Endometrial microvascular endothelial cells (primary cell): ENCODE measurements around the gene SNX14. TPM values are rescaled to one million over a fixed set of nuclear protein-coding genes. Genes with fewer than 3 reads are reported as not detected.
"Not testable (repeated sequence)": the region's sequence is repeated elsewhere in the genome, so short reads cannot be mapped to it uniquely, and the experiment has no call there.

ENCODE experiments used
- in situ Hi-C: cut with HindIII; loops from 2 replicates; pipeline ENCODE4 v1.10.0; 2017; ENCODE audit warnings: low sequenced_read_pairs, low pct_unique_long_range_greater_than_20kb; ENCODE audit errors: inconsistent ontology term
- total RNA-seq: library from RNA; depleted of rRNA; stranded (reverse); fragments of >200 nt; gene quantifications from one replicate; pipeline ENCODE4 v1.2.3, GENCODE V29; 2015; ENCODE audit errors: inconsistent ontology term

SNX14 gene
- total RNA-seq, 1 donor from 2014 or later = 150 TPM

GRCh38 chr6:85594197-85594930, 706 bp upstream of the SNX14 start:
- in situ Hi-C loops = no loop called here

GRCh38 chr6:85592033-85592432, 1.6 kb downstream of the SNX14 start:
- in situ Hi-C loops = no loop called here

GRCh38 chr6:85591207-85591606, 2.5 kb downstream of the SNX14 start:
- in situ Hi-C loops = no loop called here

- in situ Hi-C loops = no loop called here
Observed at GRCh38 chr6:85585741-85586140, 7.9 kb downstream of the SNX14 start.

- in situ Hi-C loops = not testable (repeated sequence)
Observed at GRCh38 chr6:85582832-85583231, 10.8 kb downstream of the SNX14 start.

GRCh38 chr6:85581572-85581971, 12.1 kb downstream of the SNX14 start:
- in situ Hi-C loops = no loop called here

GRCh38 chr6:85580878-85581267, 12.8 kb downstream of the SNX14 start:
- in situ Hi-C loops = no loop called here

- in situ Hi-C loops = no loop called here
Observed at GRCh38 chr6:85580118-85580877, 13.4 kb downstream of the SNX14 start.

GRCh38 chr6:85579581-85579980, 14.1 kb downstream of the SNX14 start:
- in situ Hi-C loops = no loop called here

- in situ Hi-C loops = no loop called here
Observed at GRCh38 chr6:85576476-85576875, 17.2 kb downstream of the SNX14 start.

- in situ Hi-C loops = no loop called here
Observed at GRCh38 chr6:85574932-85575598, 18.6 kb downstream of the SNX14 start.

- in situ Hi-C loops = no loop called here
Observed at GRCh38 chr6:85569323-85569722, 24.3 kb downstream of the SNX14 start.

GRCh38 chr6:85568411-85568810, 25.2 kb downstream of the SNX14 start:
- in situ Hi-C loops = no loop called here

- in situ Hi-C loops = no loop called here
Observed at GRCh38 chr6:85565736-85566135, 27.9 kb downstream of the SNX14 start.

- in situ Hi-C loops = not testable (repeated sequence)
Observed at GRCh38 chr6:85564223-85564622, 29.4 kb downstream of the SNX14 start.

- in situ Hi-C loops = no loop called here
Observed at GRCh38 chr6:85561750-85562357, 31.8 kb downstream of the SNX14 start.

- in situ Hi-C loops = no loop called here
Observed at GRCh38 chr6:85556992-85557668, 36.5 kb downstream of the SNX14 start.

GRCh38 chr6:85552652-85553051, 41.0 kb downstream of the SNX14 start:
- in situ Hi-C loops = no loop called here

- in situ Hi-C loops = no loop called here
Observed at GRCh38 chr6:85551264-85551663, 42.4 kb downstream of the SNX14 start.
